ENCODE data around the gene STKLD1. TPM values are rescaled to one million over a fixed set of nuclear protein-coding genes. Genes with fewer than 3 reads are reported as not detected.

The STKLD1 gene
- total RNA-seq, 4 donors from 2014 or later = 0.94 TPM; not detected in 3

DNA sequence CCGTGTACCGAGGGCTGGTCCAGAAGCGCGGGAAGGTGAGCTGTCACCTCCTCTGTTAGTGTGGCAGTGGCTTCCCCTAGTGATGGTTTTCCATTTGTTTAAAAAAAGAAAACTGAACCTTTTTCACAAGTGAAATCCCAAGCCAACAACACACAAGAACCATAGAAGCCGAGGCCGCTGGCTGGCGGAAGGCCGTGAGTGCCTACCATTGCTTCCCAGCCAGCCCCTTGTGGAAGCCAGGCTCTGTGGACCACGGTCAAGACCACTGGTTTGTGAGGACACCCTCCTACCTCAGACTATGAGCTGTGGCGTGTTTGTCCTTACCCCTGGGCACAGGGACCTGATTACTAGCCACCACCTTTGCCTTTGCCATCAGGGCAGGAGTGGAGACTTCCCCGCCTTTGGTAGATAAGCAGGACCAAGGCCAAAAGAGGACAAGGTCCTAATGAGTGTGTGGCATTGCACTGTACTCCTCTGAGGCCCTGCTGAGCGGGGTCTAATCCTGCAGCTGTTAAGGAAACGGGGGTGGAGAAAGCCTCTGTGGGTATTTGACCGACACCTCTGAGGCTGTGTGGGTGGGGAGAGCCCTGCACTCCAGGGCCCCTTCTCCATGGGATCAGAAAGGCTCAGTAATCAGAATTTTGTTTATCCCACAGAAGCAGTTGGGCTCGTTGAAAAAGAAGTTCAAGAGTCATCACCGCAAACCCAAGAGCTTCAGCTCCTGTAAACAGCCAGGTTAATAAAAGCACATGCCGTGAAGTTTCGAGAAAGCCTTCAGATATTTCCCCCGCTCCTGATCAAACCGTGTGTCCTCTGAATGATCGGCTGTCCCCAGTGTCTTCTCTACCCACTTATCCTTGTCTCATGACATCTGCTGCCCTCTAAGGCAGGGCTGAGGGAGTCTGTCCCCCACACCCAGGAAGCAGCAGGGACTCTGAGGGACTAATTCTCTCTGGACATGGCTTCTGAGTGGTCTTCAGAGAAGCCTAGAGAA is 15.5 kb upstream of the STKLD1 start:
- no peaks in the 10 kb centered on the region for H3K27me3 ChIP-seq
- H3K4me1 ChIP-seq = peaks cover 0 to 33% (median 5%) of the 10 kb centered on the region in 4 donors
- peak in 1 of 3 donors; percentile 53 for DNase-seq
- H3K27ac ChIP-seq = peak overlapping the region in 2 of 4 donors; percentile 11 to 31
- H3K36me3 ChIP-seq = peaks cover 0 to 63% (median 0%) of the 10 kb centered on the region in 3 donors
- no peak for TF ChIP-seq POLR2A (IDR thresholded peaks at IDR 0.05)
- TF ChIP-seq, protein P1, sequence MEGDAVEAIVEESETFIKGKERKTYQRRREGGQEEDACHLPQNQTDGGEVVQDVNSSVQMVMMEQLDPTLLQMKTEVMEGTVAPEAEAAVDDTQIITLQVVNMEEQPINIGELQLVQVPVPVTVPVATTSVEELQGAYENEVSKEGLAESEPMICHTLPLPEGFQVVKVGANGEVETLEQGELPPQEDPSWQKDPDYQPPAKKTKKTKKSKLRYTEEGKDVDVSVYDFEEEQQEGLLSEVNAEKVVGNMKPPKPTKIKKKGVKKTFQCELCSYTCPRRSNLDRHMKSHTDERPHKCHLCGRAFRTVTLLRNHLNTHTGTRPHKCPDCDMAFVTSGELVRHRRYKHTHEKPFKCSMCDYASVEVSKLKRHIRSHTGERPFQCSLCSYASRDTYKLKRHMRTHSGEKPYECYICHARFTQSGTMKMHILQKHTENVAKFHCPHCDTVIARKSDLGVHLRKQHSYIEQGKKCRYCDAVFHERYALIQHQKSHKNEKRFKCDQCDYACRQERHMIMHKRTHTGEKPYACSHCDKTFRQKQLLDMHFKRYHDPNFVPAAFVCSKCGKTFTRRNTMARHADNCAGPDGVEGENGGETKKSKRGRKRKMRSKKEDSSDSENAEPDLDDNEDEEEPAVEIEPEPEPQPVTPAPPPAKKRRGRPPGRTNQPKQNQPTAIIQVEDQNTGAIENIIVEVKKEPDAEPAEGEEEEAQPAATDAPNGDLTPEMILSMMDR (IDR thresholded peaks at IDR 0.05) = no peak
- no peak overlapping the region for H3K4me3 ChIP-seq
- no peaks in the 10 kb centered on the region for H3K9me3 ChIP-seq

DNA sequence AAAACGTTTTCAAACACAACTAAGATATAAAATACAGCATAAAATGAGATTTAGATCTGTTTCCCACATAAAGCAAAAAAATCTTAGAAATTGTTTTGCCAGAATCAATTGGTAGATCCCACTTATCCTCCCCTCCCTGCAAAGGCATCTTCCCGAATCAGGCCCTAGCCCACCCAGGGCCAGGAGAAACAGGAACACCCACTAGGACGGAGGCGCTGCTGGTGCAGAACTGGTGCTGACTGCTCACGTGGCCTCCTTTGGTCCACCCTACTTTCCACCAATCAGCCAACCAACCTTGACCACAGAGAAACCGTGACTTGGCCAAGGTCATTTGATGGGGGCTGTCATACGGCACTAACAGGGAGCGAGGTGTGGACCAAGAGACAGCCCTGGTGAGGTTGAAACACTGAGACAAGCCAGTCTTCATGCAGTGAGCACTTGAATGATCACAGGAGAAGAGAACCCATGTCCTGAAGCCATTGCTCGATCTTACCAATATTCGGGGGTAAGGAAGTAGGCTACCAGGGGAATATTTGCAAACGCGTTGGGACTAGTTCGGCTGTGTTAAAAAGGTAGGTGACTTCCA is 14.6 kb upstream of the STKLD1 start:
- Histone ChIP-seq H3K27ac (no peak overlapping the region), H3K4me3 (no peak overlapping the region), H3K9me3 (no peaks in the 10 kb centered on the region), H3K27me3 (no peaks in the 10 kb centered on the region), H3K36me3 (peaks cover 0 to 73% (median 0%) of the 10 kb centered on the region in 3 donors), H3K4me1 (peaks cover 0 to 34% (median 4%) of the 10 kb centered on the region in 4 donors)
- no peak for TF ChIP-seq POLR2A (IDR thresholded peaks at IDR 0.05)
- TF ChIP-seq, protein P1 (IDR thresholded peaks at IDR 0.05) = no peak
- DNase-seq = peak in 1 of 3 donors; percentile 39

DNA sequence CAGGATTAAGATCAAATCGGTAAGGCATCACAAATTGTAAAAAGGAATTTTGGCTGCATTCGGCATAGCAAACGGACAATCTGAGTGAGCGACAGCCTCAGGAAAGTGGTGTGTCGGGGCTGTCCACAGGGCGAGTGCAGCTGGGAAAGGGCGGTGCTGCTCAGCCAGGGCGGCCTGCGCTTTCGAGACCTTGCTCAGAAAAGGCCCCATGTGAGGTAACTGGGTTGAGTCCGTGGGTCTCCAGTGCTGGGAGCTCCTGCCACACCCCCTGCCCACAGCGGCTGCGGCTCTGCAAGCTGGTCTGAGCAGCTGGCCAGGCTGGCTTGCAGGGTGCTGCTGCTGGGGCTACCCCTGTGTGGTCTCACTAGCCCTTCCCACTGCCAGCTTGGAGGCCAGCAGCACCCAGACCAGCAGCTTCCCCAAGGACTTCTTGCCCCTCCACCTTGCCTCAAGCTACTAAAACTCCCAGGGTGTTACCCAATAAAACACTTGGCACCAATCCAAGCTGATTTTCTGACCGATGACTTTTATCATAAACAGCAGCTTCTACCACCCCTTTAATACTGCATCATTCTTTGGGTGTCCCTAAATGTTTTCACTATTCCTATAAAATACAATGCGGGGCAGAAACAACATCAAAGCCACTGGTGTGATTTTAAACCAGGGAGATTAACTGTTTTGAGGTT is 13.7 kb upstream of the STKLD1 start:
- no peak for DNase-seq
- TF ChIP-seq POLR2A (IDR thresholded peaks at IDR 0.05) = no peak
- TF ChIP-seq, protein P1 (IDR thresholded peaks at IDR 0.05) = no peak
- H3K4me3 ChIP-seq = no peak overlapping the region
- H3K4me1 ChIP-seq = peaks cover 0 to 35% (median 0%) of the 10 kb centered on the region in 4 donors
- H3K36me3 ChIP-seq = peaks cover 0 to 81% (median 0%) of the 10 kb centered on the region in 3 donors
- no peaks in the 10 kb centered on the region for H3K9me3 ChIP-seq
- H3K27me3 ChIP-seq = no peaks in the 10 kb centered on the region
- H3K27ac ChIP-seq = no peak overlapping the region

DNA sequence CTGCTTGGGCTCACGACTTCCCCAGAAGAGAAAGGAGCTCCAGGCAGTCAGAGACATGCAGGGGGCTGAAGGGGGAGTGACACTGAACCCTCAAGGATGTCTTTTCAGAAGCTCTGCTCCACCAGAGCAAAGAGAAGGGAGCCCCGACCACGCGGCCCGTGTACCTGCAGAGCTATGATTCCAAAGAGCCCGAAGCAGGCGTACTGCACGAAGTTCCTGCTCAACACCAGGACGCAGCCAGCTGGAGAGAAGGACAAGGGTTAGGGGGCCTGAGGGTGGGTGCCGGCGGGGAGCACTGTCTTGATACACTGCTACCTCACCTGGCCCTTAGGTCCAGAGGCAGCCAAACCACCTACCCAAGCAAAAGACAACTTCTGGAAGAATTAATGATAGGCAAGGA is 9.7 kb upstream of the STKLD1 start:
- H3K27me3 ChIP-seq = no peaks in the 10 kb centered on the region
- no peak overlapping the region for H3K4me3 ChIP-seq
- peaks cover 4 to 49% (median 15%) of the 10 kb centered on the region in 4 donors for H3K4me1 ChIP-seq
- H3K9me3 ChIP-seq = no peaks in the 10 kb centered on the region
- peaks cover 0 to 70% (median 0%) of the 10 kb centered on the region in 3 donors for H3K36me3 ChIP-seq
- TF ChIP-seq, protein P1 (IDR thresholded peaks at IDR 0.05) = no peak
- TF ChIP-seq POLR2A (IDR thresholded peaks at IDR 0.05) = no peak
- H3K27ac ChIP-seq = no peak overlapping the region
- no peak for DNase-seq

DNA sequence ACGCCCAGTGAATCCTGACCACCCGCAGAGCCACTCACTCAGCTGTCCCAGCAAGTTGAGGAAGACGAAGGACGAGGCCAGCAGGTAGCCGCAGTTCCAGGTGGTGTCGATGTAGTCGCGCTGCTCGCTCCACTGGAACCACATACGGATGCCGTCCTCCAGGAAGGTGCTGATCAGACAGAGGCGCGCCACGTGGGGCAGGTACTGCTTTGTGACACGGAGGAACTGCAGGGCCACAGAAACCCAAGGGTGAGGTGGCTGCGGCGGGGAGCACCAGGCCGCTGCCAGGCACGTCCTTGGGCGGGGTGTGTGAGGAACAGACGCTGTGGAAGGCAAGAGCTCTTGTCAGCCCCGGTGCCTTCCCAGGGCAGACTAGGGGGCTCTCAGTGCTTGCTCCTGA is 8.9 kb upstream of the STKLD1 start:
- no peak for DNase-seq
- Histone ChIP-seq H3K27me3 (no peaks in the 10 kb centered on the region), H3K4me1 (peaks cover 12 to 57% (median 20%) of the 10 kb centered on the region in 4 donors), H3K36me3 (peaks cover 0 to 67% (median 0%) of the 10 kb centered on the region in 3 donors), H3K9me3 (no peaks in the 10 kb centered on the region), H3K27ac (peak overlapping the region in 2 of 4 donors; percentile 65 to 85), H3K4me3 (no peak overlapping the region)
- TF ChIP-seq, protein P1 (IDR thresholded peaks at IDR 0.05) = no peak
- no peak for TF ChIP-seq POLR2A (IDR thresholded peaks at IDR 0.05)
